Measurements from ENCODE around the gene FCER2.
A peak's percentile ranks its signal among the peaks of the same experiment; 100 is the strongest.

The FCER2 gene

DNA sequence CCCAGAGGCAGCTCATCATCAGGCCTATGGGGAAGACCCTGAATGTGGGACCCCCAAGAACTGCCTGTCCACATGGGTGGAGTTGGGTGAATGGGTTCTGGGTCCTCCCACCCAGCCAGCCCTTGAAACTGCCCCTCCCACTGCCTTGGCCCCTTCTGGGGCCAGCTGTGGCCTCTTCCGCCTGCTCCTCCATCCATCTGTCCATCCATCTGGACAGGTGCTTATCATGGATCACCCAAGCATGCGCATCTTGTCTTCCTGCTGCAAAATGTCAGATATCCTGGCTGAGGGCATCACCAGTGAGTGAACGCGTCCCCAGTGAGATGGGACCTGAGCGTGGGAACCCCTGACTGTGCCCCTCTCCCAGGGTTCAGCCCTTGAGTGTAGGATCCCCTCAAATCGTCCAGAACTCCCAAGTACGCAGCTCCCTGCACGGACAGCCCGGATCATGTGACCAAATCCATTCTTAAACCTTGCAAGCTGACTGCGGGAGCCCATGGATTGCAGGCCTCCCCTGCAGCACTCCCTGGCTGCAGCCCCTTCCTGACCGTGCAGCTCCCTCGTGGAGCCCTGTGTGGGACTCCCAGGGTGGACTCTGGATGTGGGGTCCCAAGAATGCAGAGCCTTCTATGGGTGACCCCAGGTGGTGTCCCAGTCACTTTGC, 63.0 kb downstream of the FCER2 start:
- H3K4me3 Mint-ChIP-seq, result peak overlapping the region; percentile 11 to 57 (median 42)
- TF ChIP-seq, protein P1, sequence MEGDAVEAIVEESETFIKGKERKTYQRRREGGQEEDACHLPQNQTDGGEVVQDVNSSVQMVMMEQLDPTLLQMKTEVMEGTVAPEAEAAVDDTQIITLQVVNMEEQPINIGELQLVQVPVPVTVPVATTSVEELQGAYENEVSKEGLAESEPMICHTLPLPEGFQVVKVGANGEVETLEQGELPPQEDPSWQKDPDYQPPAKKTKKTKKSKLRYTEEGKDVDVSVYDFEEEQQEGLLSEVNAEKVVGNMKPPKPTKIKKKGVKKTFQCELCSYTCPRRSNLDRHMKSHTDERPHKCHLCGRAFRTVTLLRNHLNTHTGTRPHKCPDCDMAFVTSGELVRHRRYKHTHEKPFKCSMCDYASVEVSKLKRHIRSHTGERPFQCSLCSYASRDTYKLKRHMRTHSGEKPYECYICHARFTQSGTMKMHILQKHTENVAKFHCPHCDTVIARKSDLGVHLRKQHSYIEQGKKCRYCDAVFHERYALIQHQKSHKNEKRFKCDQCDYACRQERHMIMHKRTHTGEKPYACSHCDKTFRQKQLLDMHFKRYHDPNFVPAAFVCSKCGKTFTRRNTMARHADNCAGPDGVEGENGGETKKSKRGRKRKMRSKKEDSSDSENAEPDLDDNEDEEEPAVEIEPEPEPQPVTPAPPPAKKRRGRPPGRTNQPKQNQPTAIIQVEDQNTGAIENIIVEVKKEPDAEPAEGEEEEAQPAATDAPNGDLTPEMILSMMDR (IDR thresholded peaks at IDR 0.05; ENCODE audit: unreplicated experiment in 3 of 3), result no peak
- no peaks in the 10 kb centered on the region for H3K9me3 Mint-ChIP-seq
- H3K36me3 Mint-ChIP-seq (ENCODE audit: low read depth), result no peaks in the 10 kb centered on the region
- H3K27ac Mint-ChIP-seq, result no peak overlapping the region
- H3K27me3 Mint-ChIP-seq (ENCODE audit: low read depth), result peaks cover 38% of the 10 kb centered on the region
- H3K4me1 Mint-ChIP-seq, result no peaks in the 10 kb centered on the region
